H54 (cell line): Measurements from ENCODE around the gene SMIM17.

Source experiments
- DNase-seq: peaks from one replicate; pipeline ENCODE4 v3.0.0; 2011; ENCODE audit warnings: low spot score, mixed read lengths; ENCODE audit not compliant: insufficient read length
- FAIRE-seq: peaks from 3 replicates; lab custom pipeline; 2011; peaks lifted over from hg19 to GRCh38; lab: Jason Lieb, UNC
- POLR2A ChIP-seq: IDR thresholded peaks from 2 replicates; pipeline ENCODE4 v1.6.1; 2011; ENCODE audit warnings: low read depth, mild to moderate bottlenecking, low read length

SMIM17 gene

DNA sequence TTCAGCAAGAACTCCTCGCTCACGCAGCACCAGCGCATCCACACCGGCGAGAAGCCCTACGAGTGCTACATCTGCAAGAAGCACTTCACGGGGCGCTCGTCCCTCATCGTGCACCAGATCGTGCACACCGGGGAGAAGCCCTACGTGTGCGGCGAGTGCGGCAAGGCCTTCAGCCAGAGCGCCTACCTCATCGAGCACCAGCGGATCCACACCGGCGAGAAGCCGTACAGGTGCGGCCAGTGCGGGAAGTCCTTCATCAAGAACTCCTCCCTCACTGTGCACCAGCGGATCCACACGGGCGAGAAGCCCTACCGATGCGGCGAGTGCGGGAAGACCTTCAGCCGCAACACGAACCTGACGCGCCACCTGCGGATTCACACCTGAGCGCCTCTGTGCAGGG is 20.6 kb upstream of the SMIM17 start:
- TF ChIP-seq POLR2A: no peak
- FAIRE-seq (no peak), DNase-seq (no peak)

DNA sequence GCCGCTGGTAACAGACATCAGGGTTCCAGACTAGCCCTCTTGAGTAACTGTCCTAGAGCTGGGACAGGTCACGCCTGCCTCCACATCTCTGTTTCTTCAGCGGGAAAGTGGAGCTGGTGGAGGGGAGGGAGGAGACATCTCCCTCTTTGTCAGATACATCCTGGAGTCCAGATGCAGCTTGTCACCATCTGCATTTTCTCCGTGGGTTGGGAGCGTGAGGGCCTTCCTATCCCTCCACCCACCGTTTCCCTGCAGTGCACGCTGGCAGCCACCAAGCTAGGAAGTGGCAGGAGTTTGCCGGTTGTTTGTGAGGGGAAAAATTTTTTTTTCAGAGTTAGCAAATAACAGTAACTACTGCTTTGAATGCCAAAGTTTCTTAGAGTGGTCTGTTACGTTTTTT is 20.0 kb upstream of the SMIM17 start:
- no peak for FAIRE-seq
- TF ChIP-seq POLR2A: no peak
- no peak for DNase-seq

DNA sequence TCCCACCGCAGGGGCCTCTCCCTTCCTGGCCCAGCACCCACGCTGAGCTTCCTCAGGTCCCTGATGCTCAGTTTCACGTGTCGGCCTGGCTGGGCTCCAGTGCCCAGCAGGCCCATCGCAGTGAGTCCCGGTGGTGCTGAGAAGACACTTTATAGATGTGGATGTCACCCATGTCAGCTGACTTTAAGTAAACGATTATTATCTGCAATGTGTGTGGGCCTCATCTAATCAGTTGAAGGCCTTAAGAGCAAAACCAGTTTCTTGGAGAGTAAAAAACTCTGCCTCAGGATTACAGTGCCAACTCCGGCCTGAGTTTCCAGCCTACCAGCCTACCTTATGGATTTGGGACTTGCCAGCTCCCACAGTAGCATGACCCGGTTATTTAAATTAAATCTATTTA is 17.3 kb upstream of the SMIM17 start:
- FAIRE-seq: no peak
- no peak for DNase-seq
- TF ChIP-seq POLR2A: no peak

DNA sequence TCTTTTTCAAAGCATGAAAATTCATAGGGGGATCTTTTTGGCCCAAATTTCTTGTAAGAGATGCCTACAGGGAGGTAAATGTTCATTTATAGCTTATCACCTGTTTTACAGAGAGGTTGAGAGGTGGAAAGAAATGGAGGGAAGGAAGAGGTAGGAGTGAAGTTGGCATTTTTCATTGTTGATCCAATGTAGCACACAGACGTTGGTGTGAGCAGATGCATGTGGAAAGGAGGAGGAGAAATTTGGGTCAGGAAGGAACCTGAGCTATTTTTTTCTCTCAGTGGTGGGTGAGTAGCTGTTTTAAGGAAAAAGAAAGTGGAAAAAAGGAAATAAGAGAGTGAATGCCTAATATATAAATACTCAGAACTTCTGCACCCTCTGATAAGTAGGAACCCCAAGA is 9.9 kb upstream of the SMIM17 start:
- FAIRE-seq (no peak), DNase-seq (no peak)
- TF ChIP-seq POLR2A: no peak

DNA sequence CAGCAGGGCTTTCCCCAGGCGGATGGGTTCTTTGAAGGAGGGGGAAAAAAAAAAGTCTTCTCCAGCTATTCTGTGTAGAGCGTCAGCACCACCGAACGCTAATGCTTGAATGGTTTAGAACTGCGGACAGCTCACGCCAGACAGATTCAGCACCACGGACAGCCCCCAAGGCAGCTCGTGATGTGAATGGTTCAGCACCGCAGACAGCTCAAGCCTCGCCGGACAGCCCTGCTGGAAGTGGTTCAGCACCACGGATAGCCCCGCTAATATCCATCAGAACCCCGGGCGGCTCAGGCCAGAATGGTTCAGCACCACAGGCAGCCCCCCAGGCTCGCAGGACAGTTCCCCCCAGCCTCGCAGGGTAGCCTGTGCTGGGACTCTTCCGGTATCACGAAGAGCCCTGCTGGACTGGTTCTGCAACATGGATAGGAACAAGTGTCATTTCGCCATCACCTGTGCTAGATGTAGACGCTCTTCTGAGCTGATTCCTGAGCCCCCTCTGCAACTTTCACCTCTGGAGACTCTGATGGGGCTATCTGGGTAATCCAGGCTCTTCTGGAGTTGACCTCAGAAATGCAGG is 4.9 kb upstream of the SMIM17 start:
- DNase-seq (peak; percentile 70), FAIRE-seq (no peak)
- TF ChIP-seq POLR2A: no peak

DNA sequence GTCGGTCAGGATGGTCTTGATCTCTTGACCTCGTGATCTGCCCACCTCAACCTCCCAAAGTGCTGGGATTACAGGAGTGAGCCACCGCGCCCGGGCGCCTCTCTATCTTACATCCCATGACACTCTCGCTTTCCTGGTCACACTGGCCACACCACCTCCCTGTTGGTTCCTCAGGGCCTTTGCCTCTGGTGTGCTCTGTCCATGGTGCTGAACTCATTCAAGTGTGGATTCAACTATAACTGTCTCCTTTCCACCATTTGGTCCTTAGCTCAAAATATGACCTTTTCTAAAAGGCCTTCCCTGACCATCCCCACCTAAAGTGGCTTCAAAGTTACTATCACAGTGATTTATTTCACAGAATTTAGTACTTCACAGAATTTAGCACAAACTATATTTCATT is 3.7 kb upstream of the SMIM17 start:
- DNase-seq: no peak
- FAIRE-seq: no peak
- TF ChIP-seq POLR2A: no peak

DNA sequence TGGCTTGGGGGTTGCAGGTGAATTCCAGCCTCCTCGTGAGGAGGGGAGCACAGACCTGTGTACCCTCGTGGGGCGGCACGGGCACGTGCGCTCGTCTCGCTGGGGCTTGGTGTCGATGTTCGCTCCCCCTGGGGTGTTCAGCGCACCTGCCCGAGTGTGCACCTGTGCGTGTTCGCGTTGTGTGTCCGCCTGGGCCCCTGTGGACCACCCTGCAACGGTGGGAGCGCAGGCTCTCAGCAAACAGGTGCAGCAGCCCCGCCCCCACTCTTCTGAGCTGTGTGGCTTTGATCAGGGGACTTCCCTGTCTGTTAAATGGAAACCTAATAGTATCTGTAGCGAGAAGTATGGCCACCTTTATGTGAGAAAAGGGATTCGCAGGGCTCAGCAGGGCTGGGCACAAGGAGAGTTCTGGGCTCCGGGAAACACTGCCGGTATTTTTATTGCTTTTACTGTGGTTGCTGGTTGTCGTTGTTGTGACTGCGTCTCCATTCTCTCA is 549 bp downstream of the SMIM17 start:
- FAIRE-seq: no peak
- TF ChIP-seq POLR2A: no peak

DNA sequence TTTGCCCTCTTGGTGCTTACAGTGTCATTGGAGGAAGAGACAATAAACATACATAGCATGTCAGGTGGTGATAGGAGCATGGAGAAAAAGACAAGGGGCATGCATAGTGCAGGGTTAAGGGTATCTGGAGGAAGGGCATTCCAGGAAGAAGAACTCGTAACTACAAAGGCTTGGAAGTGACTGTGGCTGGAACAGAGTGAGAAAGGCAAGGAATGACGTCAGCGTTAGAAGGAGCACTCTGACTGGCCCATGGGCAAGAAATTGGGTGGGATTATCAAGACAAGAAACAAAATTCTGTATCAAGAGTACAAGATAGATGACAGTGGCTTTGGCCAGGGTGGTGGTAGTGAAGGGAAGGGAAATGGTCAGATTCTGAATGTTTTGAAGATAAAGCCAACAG is 11.2 kb downstream of the SMIM17 start:
- no peak for DNase-seq
- no peak for FAIRE-seq
- TF ChIP-seq POLR2A: no peak

More for the DNA sequence above, 549 bp downstream of the SMIM17 start:
- DNase-seq: no peak

DNA sequence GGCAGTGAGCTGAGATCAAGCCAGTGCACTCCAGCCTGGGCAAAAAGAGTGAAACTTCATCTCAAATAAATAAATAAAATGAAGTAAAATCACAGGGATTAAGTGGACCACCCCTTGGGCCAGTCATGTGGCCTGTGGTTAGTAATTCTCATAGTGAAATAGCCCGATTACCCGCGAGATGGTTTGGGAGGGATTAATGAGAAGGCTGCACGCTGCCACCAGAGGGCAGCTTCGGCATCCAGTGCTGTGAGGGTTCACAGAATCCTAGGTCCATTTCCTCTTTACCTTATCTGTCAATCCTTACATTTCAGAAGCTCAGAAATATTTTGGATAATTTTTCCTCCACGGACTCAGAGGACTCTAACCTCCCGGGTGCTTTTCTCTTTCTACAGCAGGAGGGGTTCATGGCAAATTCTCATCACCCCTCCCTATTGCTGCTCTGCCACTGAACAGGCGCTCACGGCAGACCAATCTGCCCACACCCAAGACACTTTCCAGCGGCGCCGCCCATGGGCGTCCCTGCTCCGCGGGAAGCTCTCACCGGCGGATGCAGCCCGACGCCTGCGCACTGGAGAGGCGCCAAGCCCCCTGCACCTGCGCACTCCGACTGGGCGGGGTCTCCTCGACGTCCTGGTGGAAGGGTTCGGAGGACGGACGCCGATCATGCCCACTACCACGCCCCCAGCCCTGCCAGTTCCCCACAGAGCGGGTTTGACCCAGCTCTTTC is 17.6 kb downstream of the SMIM17 start:
- peak; percentile 46 for DNase-seq
- no peak for TF ChIP-seq POLR2A

DNA sequence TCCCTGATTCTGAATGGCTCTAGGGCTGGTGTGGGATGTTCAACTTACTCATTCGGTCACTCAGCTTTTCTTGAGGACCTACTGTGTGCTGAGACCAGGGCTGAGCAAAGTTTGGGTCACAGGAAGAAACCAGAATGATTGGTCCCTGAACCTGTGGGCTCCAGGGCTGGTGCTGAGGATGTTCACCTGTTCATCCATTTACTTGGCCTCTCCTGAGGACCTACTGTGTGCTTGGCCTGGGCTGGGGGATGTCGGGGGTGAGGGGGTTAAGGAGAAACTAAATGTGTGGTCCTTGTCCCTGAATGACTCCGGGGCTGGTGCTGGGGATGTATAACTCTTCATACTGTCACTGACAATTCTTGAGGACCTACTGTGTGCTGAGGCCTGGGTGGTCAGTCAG is 18.3 kb downstream of the SMIM17 start:
- DNase-seq: no peak
- TF ChIP-seq POLR2A: no peak

More for the DNA sequence above, 17.6 kb downstream of the SMIM17 start:
- FAIRE-seq: no peak

DNA sequence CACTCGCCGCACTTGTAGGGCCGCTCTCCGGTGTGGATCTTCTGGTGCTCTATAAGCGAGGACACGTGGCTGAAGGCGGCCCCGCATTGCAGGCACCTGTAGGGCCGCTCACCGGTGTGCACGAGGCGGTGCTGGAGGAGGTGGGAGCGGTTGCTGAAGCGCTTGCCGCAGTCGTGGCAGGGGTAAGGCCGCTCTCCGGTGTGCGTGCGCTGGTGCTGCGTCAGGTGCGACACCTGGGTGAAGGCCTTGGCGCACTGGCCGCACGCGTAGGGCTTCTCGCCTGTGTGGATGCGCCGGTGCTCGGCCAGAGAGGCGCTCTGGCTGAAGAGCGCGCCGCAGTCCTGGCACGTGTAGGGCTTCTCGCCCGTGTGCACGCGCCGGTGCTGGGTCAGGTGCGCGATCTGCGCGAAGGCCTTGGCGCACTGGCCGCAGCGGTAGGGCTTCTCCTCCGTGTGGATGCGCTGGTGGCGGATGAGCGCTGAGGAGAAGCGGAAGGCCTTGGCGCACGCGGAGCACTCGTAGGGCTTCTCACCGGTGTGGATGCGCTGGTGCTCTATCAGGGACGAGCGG is 21.1 kb downstream of the SMIM17 start:
- no peak for DNase-seq
- TF ChIP-seq POLR2A: no peak
- no peak for FAIRE-seq

More for the DNA sequence above, 18.3 kb downstream of the SMIM17 start:
- FAIRE-seq: no peak

DNA sequence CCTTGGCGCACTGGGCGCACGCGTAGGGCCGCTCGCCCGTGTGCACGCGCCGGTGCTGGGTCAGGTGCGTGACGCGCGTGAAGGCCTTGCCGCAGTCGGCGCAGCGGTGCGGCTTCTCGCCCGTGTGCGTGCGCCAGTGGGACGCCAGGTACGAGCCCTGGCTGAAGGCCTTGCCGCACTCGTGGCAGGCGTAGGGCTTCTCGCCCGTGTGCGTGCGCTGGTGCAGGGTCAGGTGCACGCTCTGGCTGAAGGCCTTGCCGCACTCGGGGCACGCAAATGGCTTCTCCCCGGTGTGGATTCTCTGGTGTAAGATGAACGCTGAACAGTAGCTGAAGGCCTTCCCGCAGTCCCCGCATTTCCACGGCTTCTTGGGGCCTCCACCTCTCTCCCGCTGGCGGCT is 21.6 kb downstream of the SMIM17 start:
- no peak for FAIRE-seq
- no peak for DNase-seq
- no peak for TF ChIP-seq POLR2A

DNA sequence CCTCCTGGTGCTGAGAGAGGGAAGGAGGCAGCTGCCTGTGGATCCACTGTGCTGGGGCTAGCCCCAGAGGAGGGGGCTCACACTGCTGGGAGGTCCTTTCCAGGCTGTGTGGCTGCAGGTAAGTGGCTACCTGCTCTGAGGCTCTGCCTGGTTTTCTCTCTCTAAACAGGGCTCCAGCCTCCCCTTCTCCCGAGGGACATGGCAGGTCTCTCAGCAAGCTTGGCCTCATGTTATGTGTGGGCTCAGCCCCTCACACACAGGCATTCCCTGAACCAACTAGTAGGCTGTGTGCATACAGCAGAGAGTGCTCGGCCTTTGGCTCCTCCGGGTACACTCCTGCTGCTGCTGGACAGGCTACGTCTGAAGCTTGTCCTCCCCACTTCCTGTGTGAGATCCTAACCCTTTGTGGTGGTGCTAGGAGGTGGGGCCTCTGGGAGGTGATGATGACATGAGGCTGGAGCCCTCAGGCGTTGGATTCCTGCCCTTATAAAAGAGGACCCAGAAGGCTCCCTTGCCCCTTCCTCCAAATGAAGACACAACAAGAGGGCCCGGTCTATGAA is 24.4 kb downstream of the SMIM17 start:
- no peak for TF ChIP-seq POLR2A
- no peak for FAIRE-seq
- no peak for DNase-seq

DNA sequence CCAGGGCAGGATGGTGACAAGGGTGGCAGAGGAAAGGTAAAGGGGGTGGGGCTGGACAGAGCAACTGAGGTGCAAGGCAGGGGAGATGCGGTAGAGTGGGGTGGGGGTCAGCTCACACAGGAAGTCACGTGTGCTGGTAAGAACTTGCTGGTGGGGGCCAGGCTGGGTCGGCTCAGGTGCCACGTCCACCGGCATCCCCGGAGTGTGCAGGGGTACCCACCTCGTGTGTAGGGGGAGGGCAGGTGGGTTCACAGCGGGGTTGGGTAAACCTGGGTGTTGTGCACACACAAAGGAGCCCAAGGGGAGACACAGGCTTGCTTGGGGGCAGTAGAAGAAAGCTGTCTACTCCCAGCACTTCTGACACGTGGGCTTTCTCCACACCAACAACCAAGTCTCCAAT is 25.7 kb downstream of the SMIM17 start:
- no peak for FAIRE-seq

More for the DNA sequence above, 25.7 kb downstream of the SMIM17 start:
- DNase-seq: no peak
- no peak for TF ChIP-seq POLR2A
